K562 (cell line): ENCODE measurements around the gene OSCAR. TPM values are rescaled to one million over a fixed set of nuclear protein-coding genes. Genes with fewer than 3 reads are reported as not detected.

Experiments used
- ATAC-seq: fragments of 200-7000 bp; cut with Tn5 transposase; 3 replicates; pipeline ENCODE4 v1.9.1; 2020; ENCODE audit warnings: moderate library complexity
- BruUV-seq: library from RNA; stranded (reverse); fragments of 400-500 nt; replicated peaks from 2 replicates; lab custom pipeline; 2021; lab: Mats Ljungman, UMichigan
- CTCF ChIA-PET: fragments of 300-600 bp; formaldehyde crosslinking; extraction: SDS; loops from one replicate; lab custom pipeline; 2021; ENCODE audit warnings: low intra/inter-chr PET ratio; lab: Yijun Ruan, JAX
- POLR2A ChIA-PET: fragments of 300-600, 350-650 bp; sonication (Branson Sonifier 250); formaldehyde crosslinking; extraction: SDS; loops from one replicate; lab custom pipeline; 2021; ENCODE audit warnings: antibody characterized with exemption, inconsistent platforms; lab: Yijun Ruan, JAX
- DNase-seq, 4 experiments: peaks; one replicate each; pipeline versions ENCODE4 v3.0.0 to v3.0.0-alpha.2; 2011 to 2018; ENCODE audit warnings: low spot score in 3 of 4, mixed read lengths in 3 of 4; ENCODE audit errors: extremely low read depth in 1 of 4
- FAIRE-seq: peaks from 2 replicates; lab custom pipeline; 2011; peaks lifted over from hg19 to GRCh38; lab: Jason Lieb, UNC
- H2AFZ ChIP-seq: 2 replicates; pipeline ENCODE4 v1.6.0; 2011; ENCODE audit warnings: low read depth, low read length, control low read depth, inconsistent platforms
- H3K27ac ChIP-seq: fragments of 200-600 bp; 3 replicates; pipeline ENCODE4 v1.8.0; 2011; ENCODE audit warnings: low read depth, mild to moderate bottlenecking, control low read depth, inconsistent platforms, low read length, moderate library complexity, mixed read lengths; ENCODE audit errors: extremely low read depth
- H3K27me3 ChIP-seq, 2 experiments: fragments of 300-600 bp in 1 of 2; 2 replicates in 1 of 2; 3 replicates in 1 of 2; pipeline versions ENCODE4 v1.6.0 to v1.8.0; 2011; ENCODE audit warnings: inconsistent platforms in 2 of 2, low read length in 2 of 2, mild to moderate bottlenecking in 1 of 2, mixed read lengths in 1 of 2, moderate library complexity in 1 of 2; ENCODE audit not compliant: control insufficient read depth in 2 of 2, insufficient read depth in 2 of 2
- H3K36me3 ChIP-seq: fragments of 300-600 bp; 3 replicates; pipeline ENCODE4 v1.8.0; 2011; ENCODE audit warnings: mild to moderate bottlenecking, low read length, inconsistent platforms; ENCODE audit not compliant: control insufficient read depth, insufficient read depth
- H3K4me1 ChIP-seq, 2 experiments: fragments of 200-600 bp in 1 of 2; replicated peaks in 1 of 2; 2 replicates in 1 of 2; 3 replicates in 1 of 2; pipeline versions ENCODE4 v1.5.1 to v1.8.0; 2011; ENCODE audit warnings: inconsistent platforms in 2 of 2, low read length in 2 of 2, mild to moderate bottlenecking in 1 of 2, mixed read lengths in 1 of 2, moderate library complexity in 1 of 2; ENCODE audit not compliant: control insufficient read depth in 2 of 2, insufficient read depth in 2 of 2
- H3K4me2 ChIP-seq: 2 replicates; pipeline ENCODE4 v1.6.1; 2011; ENCODE audit warnings: low read length, control low read depth, inconsistent platforms, mixed read lengths; ENCODE audit not compliant: insufficient read depth
- H3K4me3 ChIP-seq: fragments of 200-600 bp; sonication (generic), shearing (Covaris generic); 2 replicates; pipeline ENCODE4 v1.5.1; 2016; ENCODE audit warnings: control low read depth, inconsistent platforms
- H3K79me2 ChIP-seq: fragments of 200-600 bp; 3 replicates; pipeline ENCODE4 v1.8.0; 2011; ENCODE audit warnings: low read length, inconsistent platforms; ENCODE audit not compliant: control insufficient read depth, insufficient read depth
- H3K9ac ChIP-seq, 2 experiments: 2 replicates each; pipeline versions ENCODE4 v1.6.0 to v1.6.1; 2011; ENCODE audit warnings: low read depth in 2 of 2, low read length in 2 of 2, control low read depth in 1 of 2, inconsistent platforms in 1 of 2, mild to moderate bottlenecking in 1 of 2, mixed read lengths in 1 of 2; ENCODE audit not compliant: insufficient read depth in 1 of 2
- H3K9me1 ChIP-seq: one replicate; pipeline ENCODE4 v1.6.0; 2011; ENCODE audit warnings: inconsistent platforms, mild to moderate bottlenecking, low read length, moderate library complexity; ENCODE audit not compliant: control insufficient read depth, insufficient read depth
- H3K9me3 ChIP-seq: replicated peaks from 2 replicates; pipeline ENCODE4 v1.5.1; 2011; ENCODE audit warnings: low read depth, low read length, inconsistent platforms; ENCODE audit not compliant: control insufficient read depth, insufficient read depth
- H4K20me1 ChIP-seq: replicated peaks from 2 replicates; pipeline ENCODE4 v1.6.1; 2011; ENCODE audit warnings: low read length, inconsistent platforms, mixed read lengths; ENCODE audit not compliant: control insufficient read depth, insufficient read depth
- NFIX ChIP-seq: fragments of 250-450 bp; sonication (Bioruptor Pico); IDR thresholded peaks from 2 replicates; pipeline ENCODE4 v1.4.0; 2020; ENCODE audit warnings: low read depth, mild to moderate bottlenecking, moderate library complexity
- POLR2B ChIP-seq: fragments of 450-650 bp; IDR thresholded peaks from 2 replicates; pipeline ENCODE4 v1.6.1; 2018; ENCODE audit warnings: low read depth; ENCODE audit not compliant: partially characterized antibody
- TCFL5 ChIP-seq: fragments of 250-450 bp; sonication (Bioruptor Pico); conservative IDR thresholded peaks from 2 replicates; pipeline ENCODE4 v1.6.1; 2021; ENCODE audit warnings: mild to moderate bottlenecking, moderate library complexity, matching md5 sums
- WGBS: fragments of 100-300 bp; shearing (Covaris generic); methylation state at CpG from one replicate; pipeline ENCODE4 v1.1.6; 2016; ENCODE audit warnings: low coverage, mixed read lengths; ENCODE audit not compliant: insufficient coverage; ENCODE audit errors: missing lambda C conversion rate; 5-methylcytosine and 5-hydroxymethylcytosine counted together
- in situ Hi-C: fragments of 300-500 bp; cut with MboI; formaldehyde crosslinking; loops from 4 replicates; pipeline ENCODE4 v1.15.0; 2018; ENCODE audit warnings: inconsistent platforms, mixed read lengths
- intact Hi-C: fragments of 100-400 bp; cut with micrococcal nuclease; formaldehyde crosslinking; loops from 2 replicates; pipeline ENCODE4 v1.14.2; 2022
- polyA plus RNA-seq, 8 experiments: library from polyadenylated mRNA; depleted of rRNA in 4 of 8; stranded (reverse) in 5 of 8; unstranded in 3 of 8; fragments of >200 nt; fragmentation: Nextera tagmentation in 2 of 8; fragmentation: Illumina TruSeq in 1 of 8; extraction: Ambion mirVana in 2 of 8; extraction: Trizol in 1 of 8; gene quantifications; 2 replicates each; pipeline versions ENCODE4 v1.2.1 to v1.2.3, GENCODE V29; 2011 to 2014; ENCODE audit warnings: inconsistent platforms in 1 of 8, missing spikeins in 1 of 8
- total RNA-seq, 7 experiments: library from RNA; depleted of rRNA in 6 of 7; stranded (reverse); fragments of >200 nt in 6 of 7; fragmentation: Illumina TruSeq in 2 of 7; extraction: Trizol in 2 of 7; gene quantifications; 2 replicates each; pipeline versions ENCODE4 v1.2.1 to v1.2.3, GENCODE V29; 2011 to 2021; ENCODE audit warnings: low replicate concordance in 1 of 7

Gene OSCAR
- total and polyA plus RNA-seq, 9 of the 15 experiments (the other 6 are each of a cell fraction or from before 2014, with no cell fraction given): 0.09 to 0.62 (median 0.13) TPM; not detected in 5

DNA sequence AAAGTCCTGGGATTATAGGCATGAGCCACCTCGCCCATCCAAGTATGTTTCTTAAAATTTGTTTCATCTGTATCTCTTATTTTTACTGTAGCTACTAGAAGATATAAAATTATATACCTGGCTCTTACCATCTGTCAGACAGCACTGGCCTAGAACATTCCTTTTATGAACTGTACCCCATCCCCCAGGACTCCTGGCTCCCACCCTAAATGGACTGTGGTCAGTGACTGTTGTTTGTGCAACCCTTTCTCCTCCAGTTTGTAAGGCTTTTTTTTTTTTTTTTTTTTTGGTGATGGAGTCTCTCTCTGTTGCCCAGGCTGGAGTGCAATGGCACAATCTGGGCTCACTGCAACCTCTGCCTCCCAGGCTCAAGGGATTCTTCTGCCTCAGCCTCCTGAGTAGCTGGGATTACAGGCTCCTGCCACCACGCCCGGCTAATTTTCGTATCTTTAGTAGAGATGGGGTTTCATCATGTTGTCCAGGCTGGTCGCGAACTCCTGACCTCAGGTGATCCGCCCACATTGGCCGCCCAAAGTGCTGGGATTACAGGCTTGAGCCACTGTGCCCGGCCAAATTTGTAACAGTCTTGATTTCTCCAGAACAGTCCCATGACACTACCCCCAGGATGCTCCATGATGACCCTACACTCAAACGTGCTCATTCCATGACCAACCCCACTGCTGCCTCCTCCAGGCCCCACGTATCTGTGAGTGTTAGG is 4.6 kb upstream of the OSCAR start:
- WGBS: 78% methylated on average over 10 of the region's 11 CpGs
- Histone ChIP-seq H3K79me2 (peaks cover 24% of the 10 kb centered on the region), H3K9me3 (no peaks in the 10 kb centered on the region), H3K36me3 (peaks cover 58% of the 10 kb centered on the region; the same call in 2 of the 3 replicates), H4K20me1 (peaks cover 3% of the 10 kb centered on the region; the same call in 1 of the 2 replicates), H3K4me3 (no peak overlapping the region), H2AFZ (no peak overlapping the region), H3K4me2 (no peak overlapping the region), H3K9me1 (no peaks in the 10 kb centered on the region), H3K9ac (no peak overlapping the region), H3K27me3 (no peaks in the 10 kb centered on the region), H3K4me1 (peaks cover 0 to 34% of the 10 kb centered on the region in 2 experiments; a peak in 3 of 5 replicates)
- CTCF ChIA-PET: no interaction called here
- FAIRE-seq: no peak
- POLR2A ChIA-PET: no interaction called here
- no peak for DNase-seq
- in situ Hi-C loops: no loop called here
- ATAC-seq: no peak
- no TSS peak for BruUV-seq
- TF ChIP-seq TCFL5 (CRISPR knock-in tag) (no peak), NFIX (no peak), POLR2B (no peak)
- TF ChIP-seq, all 486 proteins: peak for 0
- intact Hi-C loops: no loop called here
- no peak overlapping the region for H3K27ac ChIP-seq
